Measurements from ENCODE around the gene BMP2K. TPM values are rescaled to one million over a fixed set of nuclear protein-coding genes. Genes with fewer than 3 reads are reported as not detected.

BMP2K gene
- 27.0 to 35.4 TPM (median 27.4 TPM) in 3 replicates for polyA plus RNA-seq
- polyA plus RNA-seq (2011; ENCODE audit: low read depth) = 14.7 TPM
- polyA plus RNA-seq (2011; cell fraction: cytosol; rRNA removed) = 15.6 and 34.6 TPM in 2 replicates
- 47.4 and 54.9 TPM in 2 replicates for polyA plus RNA-seq (2011; cell fraction: nucleus; rRNA removed)
- polyA plus RNA-seq (2012; ENCODE audit: low replicate concordance) = 16.2 and 18.1 TPM in 2 replicates
- polyA minus RNA-seq = 11.7 to 79.7 TPM (median 41.1 TPM) in 3 replicates
- polyA minus RNA-seq (2011; cell fraction: cytosol; rRNA and poly(A)+ RNA removed) = 25.5 TPM
- 53.0 and 90.6 TPM in 2 replicates for polyA minus RNA-seq (2011; cell fraction: nucleus; rRNA and poly(A)+ RNA removed)

DNA sequence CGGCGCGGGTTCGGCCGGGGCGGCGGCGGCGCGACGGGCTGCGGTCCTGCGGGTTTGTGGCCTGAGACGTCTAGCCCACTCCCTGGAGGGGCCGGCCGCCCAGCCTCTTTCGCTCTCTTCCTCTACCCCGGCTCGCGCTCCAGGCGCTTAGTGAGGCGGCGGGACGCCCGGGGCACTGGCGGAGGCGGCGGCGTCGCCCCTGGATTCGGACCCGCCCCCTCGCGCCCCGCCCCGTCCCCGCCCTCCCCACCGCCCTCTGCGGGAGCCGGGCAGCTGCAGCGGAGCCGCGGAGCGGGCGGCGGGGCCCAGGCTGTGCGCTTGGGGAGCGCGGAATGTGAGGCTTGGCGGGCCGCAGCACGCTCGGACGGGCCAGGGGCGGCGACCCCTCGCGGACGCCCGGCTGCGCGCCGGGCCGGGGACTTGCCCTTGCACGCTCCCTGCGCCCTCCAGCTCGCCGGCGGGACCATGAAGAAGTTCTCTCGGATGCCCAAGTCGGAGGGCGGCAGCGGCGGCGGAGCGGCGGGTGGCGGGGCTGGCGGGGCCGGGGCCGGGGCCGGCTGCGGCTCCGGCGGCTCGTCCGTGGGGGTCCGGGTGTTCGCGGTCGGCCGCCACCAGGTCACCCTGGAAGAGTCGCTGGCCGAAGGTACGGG lies at the start of gene BMP2K:
Gene BMP2K (plus strand): TSS at position 272 of the 650 bp plus-strand sequence. CDS start 194 bp downstream, at position 466.
- TF ChIP-seq EZH2 (IDR thresholded peaks at IDR 0.05; ENCODE audit: low read length) = no peak
- TF ChIP-seq, protein P1, sequence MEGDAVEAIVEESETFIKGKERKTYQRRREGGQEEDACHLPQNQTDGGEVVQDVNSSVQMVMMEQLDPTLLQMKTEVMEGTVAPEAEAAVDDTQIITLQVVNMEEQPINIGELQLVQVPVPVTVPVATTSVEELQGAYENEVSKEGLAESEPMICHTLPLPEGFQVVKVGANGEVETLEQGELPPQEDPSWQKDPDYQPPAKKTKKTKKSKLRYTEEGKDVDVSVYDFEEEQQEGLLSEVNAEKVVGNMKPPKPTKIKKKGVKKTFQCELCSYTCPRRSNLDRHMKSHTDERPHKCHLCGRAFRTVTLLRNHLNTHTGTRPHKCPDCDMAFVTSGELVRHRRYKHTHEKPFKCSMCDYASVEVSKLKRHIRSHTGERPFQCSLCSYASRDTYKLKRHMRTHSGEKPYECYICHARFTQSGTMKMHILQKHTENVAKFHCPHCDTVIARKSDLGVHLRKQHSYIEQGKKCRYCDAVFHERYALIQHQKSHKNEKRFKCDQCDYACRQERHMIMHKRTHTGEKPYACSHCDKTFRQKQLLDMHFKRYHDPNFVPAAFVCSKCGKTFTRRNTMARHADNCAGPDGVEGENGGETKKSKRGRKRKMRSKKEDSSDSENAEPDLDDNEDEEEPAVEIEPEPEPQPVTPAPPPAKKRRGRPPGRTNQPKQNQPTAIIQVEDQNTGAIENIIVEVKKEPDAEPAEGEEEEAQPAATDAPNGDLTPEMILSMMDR (optimal IDR thresholded peaks at IDR 0.05 in 1 of 3, IDR thresholded peaks at IDR 0.05 in 1 of 3, conservative IDR thresholded peaks at IDR 0.05 in 1 of 3; ENCODE audit: extremely low read depth in 1 of 3, insufficient read depth in 2 of 3, low read length in 3 of 3) = peak in 1 of 3 experiments; percentile 3
- H3K36me3 ChIP-seq (ENCODE audit: control insufficient read depth in 2 of 2, extremely low read depth in 1 of 2, insufficient read depth in 2 of 2, low read length in 2 of 2) = no peaks in the 10 kb centered on the region
- peak within 1 kb of the TSS; percentile 92 for H3K9ac ChIP-seq (ENCODE audit: control insufficient read depth, extremely low read depth, insufficient read depth, low read length)
- H4K20me1 ChIP-seq (ENCODE audit: control insufficient read depth, extremely low read depth, insufficient read depth, low read length) = no peaks in the 10 kb centered on the region
- H2AFZ ChIP-seq (ENCODE audit: control insufficient read depth, low read length) = peak within 1 kb of the TSS; percentile 91
- DNase-seq (ENCODE audit: low read depth, low spot score) = no peak
- H3K79me2 ChIP-seq (ENCODE audit: control insufficient read depth, insufficient read depth, low read length) = peaks cover 44% of the 10 kb centered on the region
- H3K9me1 ChIP-seq (ENCODE audit: control insufficient read depth, extremely low read depth, insufficient read depth, low read length) = peaks cover 4% of the 10 kb centered on the region
- peak within 1 kb of the TSS; percentile 70 to 91 (median 91) for H3K4me3 ChIP-seq (ENCODE audit: control insufficient read depth in 2 of 3, extremely low read depth in 1 of 3, insufficient read depth in 2 of 3, low read depth in 1 of 3, low read length in 3 of 3)
- peak within 1 kb of the TSS; percentile 94 for H3K4me2 ChIP-seq (ENCODE audit: control insufficient read depth, extremely low read depth, insufficient read depth, low read depth, low read length)
- H3K27me3 ChIP-seq (ENCODE audit: control insufficient read depth, extremely low read depth, insufficient read depth, low read length) = no peaks in the 10 kb centered on the region
- H3K9me3 ChIP-seq (ENCODE audit: control insufficient read depth, low read depth, low read length) = no peaks in the 10 kb centered on the region
- FAIRE-seq = no peak
- dilution Hi-C loops (cut with MboI; ENCODE audit: extremely low pct_ligation_motif_present, low sequenced_read_pairs) = no loop called here
- H3K27ac ChIP-seq (ENCODE audit: control insufficient read depth, insufficient read depth, low read length) = peak within 1 kb of the TSS; percentile 92
- peaks cover 28% of the 10 kb centered on the region for H3K4me1 ChIP-seq (ENCODE audit: control insufficient read depth, extremely low read depth, insufficient read depth, low read length)

DNA sequence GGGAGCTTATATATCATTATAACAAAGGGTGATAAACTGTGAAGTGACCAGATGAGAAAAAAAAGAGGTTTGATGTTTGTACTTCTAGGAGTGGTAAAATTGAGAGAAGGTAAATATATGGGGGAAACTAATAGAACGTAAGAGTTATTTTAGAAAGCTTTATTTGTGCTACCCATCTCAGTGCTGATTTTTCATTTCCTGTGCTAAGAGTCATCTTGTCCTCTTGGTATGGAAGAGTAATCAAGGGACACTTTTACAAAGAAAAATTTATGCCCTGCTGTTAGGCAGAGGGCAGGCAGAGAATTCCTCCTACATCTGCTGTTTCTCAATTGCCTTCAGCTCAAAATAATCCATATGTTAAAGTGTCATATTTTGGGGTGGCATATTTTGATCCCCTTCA lies 49.6 kb upstream of the BMP2K start:
- Histone ChIP-seq H3K9ac (ENCODE audit: control insufficient read depth, extremely low read depth, insufficient read depth, low read length) (no peak overlapping the region), H4K20me1 (ENCODE audit: control insufficient read depth, extremely low read depth, insufficient read depth, low read length) (no peaks in the 10 kb centered on the region), H3K36me3 (ENCODE audit: control insufficient read depth in 2 of 2, extremely low read depth in 1 of 2, insufficient read depth in 2 of 2, low read length in 2 of 2) (no peaks in the 10 kb centered on the region), H3K9me1 (ENCODE audit: control insufficient read depth, extremely low read depth, insufficient read depth, low read length) (no peaks in the 10 kb centered on the region), H3K27ac (ENCODE audit: control insufficient read depth, insufficient read depth, low read length) (no peak overlapping the region), H3K4me3 (ENCODE audit: control insufficient read depth in 2 of 3, extremely low read depth in 1 of 3, insufficient read depth in 2 of 3, low read depth in 1 of 3, low read length in 3 of 3) (no peak overlapping the region), H3K4me2 (ENCODE audit: control insufficient read depth, extremely low read depth, insufficient read depth, low read depth, low read length) (no peak overlapping the region), H3K27me3 (ENCODE audit: control insufficient read depth, extremely low read depth, insufficient read depth, low read length) (no peaks in the 10 kb centered on the region), H2AFZ (ENCODE audit: control insufficient read depth, low read length) (no peak overlapping the region), H3K4me1 (ENCODE audit: control insufficient read depth, extremely low read depth, insufficient read depth, low read length) (no peaks in the 10 kb centered on the region), H3K9me3 (ENCODE audit: control insufficient read depth, low read depth, low read length) (no peaks in the 10 kb centered on the region), H3K79me2 (ENCODE audit: control insufficient read depth, insufficient read depth, low read length) (no peaks in the 10 kb centered on the region)
- FAIRE-seq (no peak), DNase-seq (ENCODE audit: low read depth, low spot score) (no peak)
- no peak for TF ChIP-seq EZH2 (IDR thresholded peaks at IDR 0.05; ENCODE audit: low read length)
- TF ChIP-seq, protein P1 (optimal IDR thresholded peaks at IDR 0.05 in 1 of 3, IDR thresholded peaks at IDR 0.05 in 1 of 3, conservative IDR thresholded peaks at IDR 0.05 in 1 of 3; ENCODE audit: extremely low read depth in 1 of 3, insufficient read depth in 2 of 3, low read length in 3 of 3) = no peak
- dilution Hi-C loops (cut with MboI; ENCODE audit: extremely low pct_ligation_motif_present, low sequenced_read_pairs) = no loop called here
